ENCODE data around the gene AMN1. TPM values are rescaled to one million over a fixed set of nuclear protein-coding genes. Genes with fewer than 3 reads are reported as not detected.

Gene AMN1
- total RNA-seq, 1 experiment from 2014 or later = 9.6 TPM

DNA sequence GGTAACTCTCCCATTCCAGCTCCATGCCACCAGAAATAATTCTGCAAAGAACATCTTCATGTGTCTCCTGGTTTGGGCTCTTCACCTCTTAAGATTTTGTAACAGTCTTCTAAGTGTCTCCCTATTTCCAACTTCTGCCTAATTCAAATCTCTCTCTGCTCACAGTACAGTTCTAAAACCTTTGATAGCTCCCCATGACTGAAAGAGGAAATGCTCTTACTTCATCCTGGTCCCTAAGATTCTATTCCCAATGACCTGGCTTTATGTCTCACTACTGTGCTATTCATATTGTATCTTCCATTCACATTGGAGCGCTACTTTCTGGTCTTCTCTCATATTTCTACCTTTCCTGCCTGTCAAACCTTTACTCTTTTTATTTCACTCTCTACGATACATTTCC is 1.6 kb downstream of the AMN1 start:
- H2BK15ac ChIP-seq (ENCODE audit: low read depth, low read length) = no peak overlapping the region
- no peaks in the 10 kb centered on the region for H3K79me1 ChIP-seq (ENCODE audit: insufficient read depth, low read depth, low read length, poor library complexity, severe bottlenecking)
- H3K9ac ChIP-seq (ENCODE audit: extremely low read depth, insufficient read length, low read length) = no peak overlapping the region
- Mint-ChIP-seq H3K27ac (no peak overlapping the region), H3K4me3 (peak overlapping the region; percentile 9 to 27; a peak in 2 of 5 replicates), H3K4me1 (peaks cover 38% of the 10 kb centered on the region in 2 experiments), H3K9me3 (peaks cover 8 to 10% of the 10 kb centered on the region in 2 experiments; a peak in 4 of 5 replicates), H3K36me3 (ENCODE audit: insufficient read depth in 1 of 3, low read depth in 3 of 3) (peaks cover 2 to 16% (median 8%) of the 10 kb centered on the region in 3 experiments; a peak in 6 of 7 replicates), H3K27me3 (ENCODE audit: low read depth) (peaks cover 17% of the 10 kb centered on the region)
- no peaks in the 10 kb centered on the region; the same call in 1 of the 2 replicates for H3K4me1 ChIP-seq (ENCODE audit: insufficient read depth, low read length)
- H4K91ac ChIP-seq (ENCODE audit: insufficient read length, low read depth, low read length) = no peak overlapping the region
- H2BK120ac ChIP-seq (ENCODE audit: low read depth, low read length, poor library complexity, severe bottlenecking) = no peak overlapping the region
- H2BK5ac ChIP-seq (ENCODE audit: insufficient read length, low read length) = no peak overlapping the region
- H4K8ac ChIP-seq (replicated peaks; ENCODE audit: insufficient read length, low read depth, low read length) = no peak overlapping the region
- H3K18ac ChIP-seq (ENCODE audit: insufficient read length, low read depth, low read length) = no peak overlapping the region
- peaks cover 3% of the 10 kb centered on the region for H3K23me2 ChIP-seq (ENCODE audit: insufficient read length, low read depth, low read length, poor library complexity, severe bottlenecking)
- no peak overlapping the region for H3K4ac ChIP-seq (ENCODE audit: low read depth, low read length)
- H2AFZ ChIP-seq (ENCODE audit: low read length) = no peak overlapping the region
- WGBS (ENCODE audit: extremely low coverage, insufficient read length, low lambda C conversion rate) = 100% methylated on average over 1 of the region's 2 CpGs
- no peak overlapping the region for H3K27ac ChIP-seq (ENCODE audit: insufficient read length, low read depth, low read length)
- DNase-seq = no peak
- no peaks in the 10 kb centered on the region for H3K79me2 ChIP-seq (ENCODE audit: insufficient read depth, low read length)
- H2BK20ac ChIP-seq (ENCODE audit: low read depth, low read length, poor library complexity, severe bottlenecking) = no peak overlapping the region
- TF ChIP-seq, protein P1, sequence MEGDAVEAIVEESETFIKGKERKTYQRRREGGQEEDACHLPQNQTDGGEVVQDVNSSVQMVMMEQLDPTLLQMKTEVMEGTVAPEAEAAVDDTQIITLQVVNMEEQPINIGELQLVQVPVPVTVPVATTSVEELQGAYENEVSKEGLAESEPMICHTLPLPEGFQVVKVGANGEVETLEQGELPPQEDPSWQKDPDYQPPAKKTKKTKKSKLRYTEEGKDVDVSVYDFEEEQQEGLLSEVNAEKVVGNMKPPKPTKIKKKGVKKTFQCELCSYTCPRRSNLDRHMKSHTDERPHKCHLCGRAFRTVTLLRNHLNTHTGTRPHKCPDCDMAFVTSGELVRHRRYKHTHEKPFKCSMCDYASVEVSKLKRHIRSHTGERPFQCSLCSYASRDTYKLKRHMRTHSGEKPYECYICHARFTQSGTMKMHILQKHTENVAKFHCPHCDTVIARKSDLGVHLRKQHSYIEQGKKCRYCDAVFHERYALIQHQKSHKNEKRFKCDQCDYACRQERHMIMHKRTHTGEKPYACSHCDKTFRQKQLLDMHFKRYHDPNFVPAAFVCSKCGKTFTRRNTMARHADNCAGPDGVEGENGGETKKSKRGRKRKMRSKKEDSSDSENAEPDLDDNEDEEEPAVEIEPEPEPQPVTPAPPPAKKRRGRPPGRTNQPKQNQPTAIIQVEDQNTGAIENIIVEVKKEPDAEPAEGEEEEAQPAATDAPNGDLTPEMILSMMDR (conservative IDR thresholded peaks at IDR 0.05) = no peak
- no peaks in the 10 kb centered on the region for H3K9me3 ChIP-seq (ENCODE audit: control insufficient read depth, low read depth, low read length)
- H3T11ph ChIP-seq (ENCODE audit: low read length) = no peak overlapping the region
- H4K5ac ChIP-seq (ENCODE audit: insufficient read length, low read depth, low read length) = no peak overlapping the region
- no peaks in the 10 kb centered on the region for H4K20me1 ChIP-seq (ENCODE audit: control insufficient read depth, insufficient read depth, insufficient read length)
- H3K56ac ChIP-seq (ENCODE audit: insufficient read length, low read depth, low read length) = no peak overlapping the region
- no peak overlapping the region for H2AK5ac ChIP-seq (ENCODE audit: insufficient read length, low read length)
- no peak overlapping the region for H2BK12ac ChIP-seq (ENCODE audit: insufficient read length, low read depth, low read length)
- no peak overlapping the region for H3K14ac ChIP-seq (ENCODE audit: insufficient read depth, low read length)
- H3K23ac ChIP-seq (ENCODE audit: insufficient read length, low read depth, low read length) = no peak overlapping the region
- no peaks in the 10 kb centered on the region; the same call in 1 of the 2 replicates for H3K27me3 ChIP-seq (ENCODE audit: insufficient read depth, low read length)
- no peak overlapping the region for H3K4me2 ChIP-seq (ENCODE audit: insufficient read depth, insufficient read length, low read length)

All from H9 (cell line).